ENCODE data around the gene RUNDC3A.

GRCh38 chr17:44345454-44346026 lies 37.1 kb downstream of the RUNDC3A start:
- peak; percentile 83 for TF ChIP-seq CTCF (IDR thresholded peaks at IDR 0.05; ENCODE audit: insufficient read depth, low read length, poor library complexity, severe bottlenecking)
- no peak for TF ChIP-seq EZH2phosphoT487 (conservative IDR thresholded peaks at IDR 0.05; ENCODE audit: low read length)

Measured in SU-DHL-6 (cell line).